Measurements from ENCODE around the gene LYPD8. TPM values are rescaled to one million over a fixed set of nuclear protein-coding genes. Genes with fewer than 3 reads are reported as not detected.

LYPD8 gene
- total RNA-seq, 1 donor from 2014 or later: not detected

DNA sequence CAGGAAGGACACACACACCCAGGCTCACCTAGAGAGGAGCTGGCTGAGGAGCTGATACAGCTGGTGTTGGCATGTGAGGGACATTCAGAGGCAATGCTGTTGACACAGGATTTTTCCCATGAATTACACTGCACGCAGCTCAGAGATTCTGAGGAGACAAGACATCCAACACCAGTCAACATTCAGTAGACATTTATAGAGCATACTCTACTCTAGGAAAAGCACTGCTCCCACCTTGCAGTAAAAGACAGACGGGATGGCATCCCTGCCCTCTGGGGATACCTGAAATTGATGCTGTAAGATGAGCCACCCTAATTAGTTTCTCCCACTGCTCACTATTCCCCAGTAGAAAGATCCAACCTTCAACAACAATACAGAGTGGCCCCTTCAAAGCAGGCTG, 5.1 kb downstream of the LYPD8 start:
- no peaks in the 10 kb centered on the region for H3K4me1 ChIP-seq (ENCODE audit: insufficient read depth, low read length)
- H3K27me3 ChIP-seq (ENCODE audit: insufficient read depth, low read length): no peaks in the 10 kb centered on the region
- Mint-ChIP-seq H3K27ac (ENCODE audit: unreplicated experiment) (no peak overlapping the region), H3K4me1 (ENCODE audit: low read depth, unreplicated experiment) (no peaks in the 10 kb centered on the region), H3K9me3 (ENCODE audit: unreplicated experiment) (peaks cover 12% of the 10 kb centered on the region), H3K27me3 (ENCODE audit: low read depth, unreplicated experiment) (no peaks in the 10 kb centered on the region), H3K36me3 (ENCODE audit: low read depth, unreplicated experiment) (no peaks in the 10 kb centered on the region), H3K4me3 (ENCODE audit: unreplicated experiment) (no peak overlapping the region)
- peaks cover 19% of the 10 kb centered on the region for H3K9me3 ChIP-seq (ENCODE audit: insufficient read depth, low read depth, low read length)
- no peaks in the 10 kb centered on the region for H3K79me2 ChIP-seq (ENCODE audit: insufficient read depth, low read length)
- no peak for TF ChIP-seq EZH2 (IDR thresholded peaks at IDR 0.05; ENCODE audit: insufficient read depth, low read length)
- TF ChIP-seq, protein P1, sequence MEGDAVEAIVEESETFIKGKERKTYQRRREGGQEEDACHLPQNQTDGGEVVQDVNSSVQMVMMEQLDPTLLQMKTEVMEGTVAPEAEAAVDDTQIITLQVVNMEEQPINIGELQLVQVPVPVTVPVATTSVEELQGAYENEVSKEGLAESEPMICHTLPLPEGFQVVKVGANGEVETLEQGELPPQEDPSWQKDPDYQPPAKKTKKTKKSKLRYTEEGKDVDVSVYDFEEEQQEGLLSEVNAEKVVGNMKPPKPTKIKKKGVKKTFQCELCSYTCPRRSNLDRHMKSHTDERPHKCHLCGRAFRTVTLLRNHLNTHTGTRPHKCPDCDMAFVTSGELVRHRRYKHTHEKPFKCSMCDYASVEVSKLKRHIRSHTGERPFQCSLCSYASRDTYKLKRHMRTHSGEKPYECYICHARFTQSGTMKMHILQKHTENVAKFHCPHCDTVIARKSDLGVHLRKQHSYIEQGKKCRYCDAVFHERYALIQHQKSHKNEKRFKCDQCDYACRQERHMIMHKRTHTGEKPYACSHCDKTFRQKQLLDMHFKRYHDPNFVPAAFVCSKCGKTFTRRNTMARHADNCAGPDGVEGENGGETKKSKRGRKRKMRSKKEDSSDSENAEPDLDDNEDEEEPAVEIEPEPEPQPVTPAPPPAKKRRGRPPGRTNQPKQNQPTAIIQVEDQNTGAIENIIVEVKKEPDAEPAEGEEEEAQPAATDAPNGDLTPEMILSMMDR (IDR thresholded peaks at IDR 0.05; ENCODE audit: insufficient read depth, low read depth, low read length): no peak
- H3K4me3 ChIP-seq (ENCODE audit: insufficient read depth, low read depth, low read length): no peak overlapping the region
- H3K9ac ChIP-seq (ENCODE audit: low read length): no peak overlapping the region
- no peaks in the 10 kb centered on the region for H4K20me1 ChIP-seq (ENCODE audit: insufficient read depth, low read length)
- FAIRE-seq (no peak), DNase-seq (ENCODE audit: low read depth) (no peak)
- H3K36me3 ChIP-seq (ENCODE audit: insufficient read depth, low read length): no peaks in the 10 kb centered on the region
- no peak overlapping the region for H3K4me2 ChIP-seq (ENCODE audit: low read length)
- H2AFZ ChIP-seq (ENCODE audit: low read depth, low read length): no peak overlapping the region
- H3K27ac ChIP-seq (ENCODE audit: low read depth, low read length): no peak overlapping the region

DNA sequence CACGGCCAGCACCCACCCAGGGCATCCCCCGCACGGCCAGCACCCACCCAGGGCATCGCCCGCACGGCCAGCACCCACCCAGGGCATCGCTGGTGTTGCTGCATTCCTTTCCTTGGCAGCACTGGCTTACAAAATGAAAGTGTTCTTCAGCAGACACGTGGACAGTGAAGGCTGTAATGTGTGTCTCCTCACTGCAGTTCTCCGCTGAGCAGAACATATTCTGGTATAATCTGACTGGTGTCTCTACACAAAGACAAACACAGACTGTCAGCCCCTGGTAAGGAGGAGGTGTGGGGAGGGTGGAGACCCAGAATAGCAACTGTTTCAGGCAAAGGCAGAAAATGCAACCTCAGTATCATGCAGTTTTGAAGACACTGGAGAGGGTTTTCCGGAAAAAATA, 7.3 kb downstream of the LYPD8 start:
- FAIRE-seq (no peak), DNase-seq (ENCODE audit: low read depth) (no peak)
- H3K27ac Mint-ChIP-seq (ENCODE audit: unreplicated experiment): no peak overlapping the region
- Histone ChIP-seq H3K4me3 (ENCODE audit: insufficient read depth, low read depth, low read length) (no peak overlapping the region), H2AFZ (ENCODE audit: low read depth, low read length) (no peak overlapping the region), H3K9ac (ENCODE audit: low read length) (no peak overlapping the region), H3K27me3 (ENCODE audit: insufficient read depth, low read length) (no peaks in the 10 kb centered on the region), H3K79me2 (ENCODE audit: insufficient read depth, low read length) (no peaks in the 10 kb centered on the region), H3K9me3 (ENCODE audit: insufficient read depth, low read depth, low read length) (peaks cover 10% of the 10 kb centered on the region), H3K4me1 (ENCODE audit: insufficient read depth, low read length) (no peaks in the 10 kb centered on the region), H3K36me3 (ENCODE audit: insufficient read depth, low read length) (no peaks in the 10 kb centered on the region), H4K20me1 (ENCODE audit: insufficient read depth, low read length) (no peaks in the 10 kb centered on the region), H3K4me2 (ENCODE audit: low read length) (no peak overlapping the region), H3K27ac (ENCODE audit: low read depth, low read length) (no peak overlapping the region)
- no peaks in the 10 kb centered on the region for H3K27me3 Mint-ChIP-seq (ENCODE audit: low read depth, unreplicated experiment)
- H3K9me3 Mint-ChIP-seq (ENCODE audit: unreplicated experiment): peaks cover 15% of the 10 kb centered on the region
- H3K4me1 Mint-ChIP-seq (ENCODE audit: low read depth, unreplicated experiment): no peaks in the 10 kb centered on the region
- H3K36me3 Mint-ChIP-seq (ENCODE audit: low read depth, unreplicated experiment): no peaks in the 10 kb centered on the region
- TF ChIP-seq EZH2 (IDR thresholded peaks at IDR 0.05; ENCODE audit: insufficient read depth, low read length): no peak
- TF ChIP-seq, protein P1 (IDR thresholded peaks at IDR 0.05; ENCODE audit: insufficient read depth, low read depth, low read length): no peak
- no peak overlapping the region for H3K4me3 Mint-ChIP-seq (ENCODE audit: unreplicated experiment)

DNA sequence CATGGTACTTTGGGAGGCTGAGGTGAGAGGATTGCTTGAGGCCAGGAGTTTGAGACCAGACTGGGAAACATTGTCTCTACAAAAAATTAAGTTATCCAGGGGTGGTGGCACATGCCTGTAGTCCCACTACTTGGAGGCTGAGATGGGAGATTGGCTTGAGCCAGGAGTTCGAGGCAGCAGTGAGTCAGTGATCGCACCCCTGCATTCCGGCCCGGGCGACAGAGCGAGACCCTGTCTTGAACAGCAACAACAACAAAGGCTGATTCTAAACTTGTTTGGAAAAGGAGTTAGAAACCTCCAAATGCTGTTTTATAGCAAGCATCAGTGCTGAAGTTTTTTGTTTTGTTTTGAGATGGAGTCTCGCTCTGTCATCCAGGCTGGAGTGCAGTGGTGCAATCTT, 14.7 kb downstream of the LYPD8 start:
- Histone ChIP-seq H3K4me1 (ENCODE audit: insufficient read depth, low read length) (no peaks in the 10 kb centered on the region), H3K9ac (ENCODE audit: low read length) (no peak overlapping the region), H3K4me2 (ENCODE audit: low read length) (no peak overlapping the region), H3K27ac (ENCODE audit: low read depth, low read length) (no peak overlapping the region), H3K4me3 (ENCODE audit: insufficient read depth, low read depth, low read length) (no peak overlapping the region), H3K79me2 (ENCODE audit: insufficient read depth, low read length) (no peaks in the 10 kb centered on the region), H2AFZ (ENCODE audit: low read depth, low read length) (no peak overlapping the region), H3K9me3 (ENCODE audit: insufficient read depth, low read depth, low read length) (peaks cover 6% of the 10 kb centered on the region), H3K27me3 (ENCODE audit: insufficient read depth, low read length) (no peaks in the 10 kb centered on the region), H3K36me3 (ENCODE audit: insufficient read depth, low read length) (no peaks in the 10 kb centered on the region), H4K20me1 (ENCODE audit: insufficient read depth, low read length) (no peaks in the 10 kb centered on the region)
- peaks cover 21% of the 10 kb centered on the region for H3K9me3 Mint-ChIP-seq (ENCODE audit: unreplicated experiment)
- DNase-seq (ENCODE audit: low read depth) (no peak), FAIRE-seq (no peak)
- TF ChIP-seq EZH2 (IDR thresholded peaks at IDR 0.05; ENCODE audit: insufficient read depth, low read length): no peak
- TF ChIP-seq, protein P1 (IDR thresholded peaks at IDR 0.05; ENCODE audit: insufficient read depth, low read depth, low read length): no peak
- no peak overlapping the region for H3K4me3 Mint-ChIP-seq (ENCODE audit: unreplicated experiment)
- H3K27ac Mint-ChIP-seq (ENCODE audit: unreplicated experiment): no peak overlapping the region
- H3K4me1 Mint-ChIP-seq (ENCODE audit: low read depth, unreplicated experiment): no peaks in the 10 kb centered on the region
- no peaks in the 10 kb centered on the region for H3K27me3 Mint-ChIP-seq (ENCODE audit: low read depth, unreplicated experiment)
- peaks cover 1% of the 10 kb centered on the region for H3K36me3 Mint-ChIP-seq (ENCODE audit: low read depth, unreplicated experiment)
